LNCaP clone FGC (cell line): ENCODE results near the gene FADS2.

ENCODE experiments used
- DNase-seq: peaks from one replicate; pipeline ENCODE4 v3.0.0-alpha.2; 2011; ENCODE audit warnings: low read depth
- H3K4me3 ChIP-seq: 2 replicates; pipeline ENCODE4 v1.5.1; 2011; ENCODE audit warnings: mild to moderate bottlenecking, low read depth, low read length, control low read depth
- TF ChIP-seq, protein P1 (sequence below): IDR thresholded peaks from 2 replicates; pipeline ENCODE4 v1.5.1; 2012; ENCODE audit warnings: mild to moderate bottlenecking; ENCODE audit not compliant: control insufficient read depth, insufficient read depth; ENCODE audit errors: extremely low read depth

FADS2 gene

DNA sequence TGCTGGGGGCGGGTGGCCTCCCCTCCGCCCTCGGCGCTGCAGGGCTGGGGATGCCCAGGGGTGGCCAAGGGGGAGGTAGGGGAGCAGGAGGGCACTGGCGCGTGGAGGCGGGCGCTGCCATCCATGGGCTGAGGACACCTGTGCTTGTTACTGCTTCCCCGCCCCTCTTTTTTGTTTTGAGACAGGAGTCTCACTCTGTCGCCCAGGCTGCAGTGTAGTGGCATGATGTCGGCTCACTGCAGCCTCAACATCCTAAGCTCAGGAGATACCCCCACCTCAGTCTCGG lies 63.9 kb downstream of the FADS2 start:
- H3K4me3 ChIP-seq: peak overlapping the region; percentile 74
- TF ChIP-seq, protein P1, sequence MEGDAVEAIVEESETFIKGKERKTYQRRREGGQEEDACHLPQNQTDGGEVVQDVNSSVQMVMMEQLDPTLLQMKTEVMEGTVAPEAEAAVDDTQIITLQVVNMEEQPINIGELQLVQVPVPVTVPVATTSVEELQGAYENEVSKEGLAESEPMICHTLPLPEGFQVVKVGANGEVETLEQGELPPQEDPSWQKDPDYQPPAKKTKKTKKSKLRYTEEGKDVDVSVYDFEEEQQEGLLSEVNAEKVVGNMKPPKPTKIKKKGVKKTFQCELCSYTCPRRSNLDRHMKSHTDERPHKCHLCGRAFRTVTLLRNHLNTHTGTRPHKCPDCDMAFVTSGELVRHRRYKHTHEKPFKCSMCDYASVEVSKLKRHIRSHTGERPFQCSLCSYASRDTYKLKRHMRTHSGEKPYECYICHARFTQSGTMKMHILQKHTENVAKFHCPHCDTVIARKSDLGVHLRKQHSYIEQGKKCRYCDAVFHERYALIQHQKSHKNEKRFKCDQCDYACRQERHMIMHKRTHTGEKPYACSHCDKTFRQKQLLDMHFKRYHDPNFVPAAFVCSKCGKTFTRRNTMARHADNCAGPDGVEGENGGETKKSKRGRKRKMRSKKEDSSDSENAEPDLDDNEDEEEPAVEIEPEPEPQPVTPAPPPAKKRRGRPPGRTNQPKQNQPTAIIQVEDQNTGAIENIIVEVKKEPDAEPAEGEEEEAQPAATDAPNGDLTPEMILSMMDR: no peak
- DNase-seq: no peak

- no peak overlapping the region for H3K4me3 ChIP-seq
- TF ChIP-seq, protein P1: no peak
- DNase-seq: no peak
Measured at GRCh38 chr11:61893981-61894380, 65.9 kb downstream of the FADS2 start.

DNA sequence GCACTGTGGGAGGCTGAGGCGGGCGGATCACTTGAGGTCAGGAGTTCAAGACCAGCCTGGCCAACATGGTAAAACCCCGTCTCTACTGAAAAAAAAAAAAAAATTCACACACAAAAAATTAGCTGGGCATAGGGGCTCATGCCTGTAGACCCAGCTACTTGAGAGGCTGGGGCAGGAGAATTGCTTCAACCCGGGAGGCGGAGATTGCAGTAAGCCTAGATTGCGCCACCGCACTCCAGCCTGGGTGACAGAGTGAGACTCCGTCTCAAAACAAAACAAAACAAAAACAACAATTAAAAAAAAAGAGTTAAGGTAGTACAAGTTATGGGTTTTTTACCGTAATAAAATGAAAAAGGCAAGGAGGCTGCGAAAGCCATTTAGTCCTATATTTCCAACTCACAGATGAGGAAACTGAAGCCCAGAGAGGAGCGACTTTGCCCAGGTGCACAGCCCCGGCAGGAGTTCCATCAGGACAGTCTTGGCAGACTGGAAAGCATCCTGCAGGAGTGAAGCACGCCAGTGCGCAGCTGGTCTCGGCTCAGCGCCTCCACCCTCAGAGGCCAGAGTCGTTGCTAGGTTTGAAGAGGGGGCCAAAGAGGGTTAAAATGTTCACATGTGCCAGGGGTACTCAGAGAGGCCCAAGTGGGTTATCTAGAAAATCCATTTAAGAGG lies 67.1 kb downstream of the FADS2 start:
- no peak overlapping the region for H3K4me3 ChIP-seq
- TF ChIP-seq, protein P1: no peak
- no peak for DNase-seq

GRCh38 chr11:61895718-61896059 lies 67.6 kb downstream of the FADS2 start:
- H3K4me3 ChIP-seq: no peak overlapping the region
- TF ChIP-seq, protein P1: no peak
- DNase-seq: no peak

DNA sequence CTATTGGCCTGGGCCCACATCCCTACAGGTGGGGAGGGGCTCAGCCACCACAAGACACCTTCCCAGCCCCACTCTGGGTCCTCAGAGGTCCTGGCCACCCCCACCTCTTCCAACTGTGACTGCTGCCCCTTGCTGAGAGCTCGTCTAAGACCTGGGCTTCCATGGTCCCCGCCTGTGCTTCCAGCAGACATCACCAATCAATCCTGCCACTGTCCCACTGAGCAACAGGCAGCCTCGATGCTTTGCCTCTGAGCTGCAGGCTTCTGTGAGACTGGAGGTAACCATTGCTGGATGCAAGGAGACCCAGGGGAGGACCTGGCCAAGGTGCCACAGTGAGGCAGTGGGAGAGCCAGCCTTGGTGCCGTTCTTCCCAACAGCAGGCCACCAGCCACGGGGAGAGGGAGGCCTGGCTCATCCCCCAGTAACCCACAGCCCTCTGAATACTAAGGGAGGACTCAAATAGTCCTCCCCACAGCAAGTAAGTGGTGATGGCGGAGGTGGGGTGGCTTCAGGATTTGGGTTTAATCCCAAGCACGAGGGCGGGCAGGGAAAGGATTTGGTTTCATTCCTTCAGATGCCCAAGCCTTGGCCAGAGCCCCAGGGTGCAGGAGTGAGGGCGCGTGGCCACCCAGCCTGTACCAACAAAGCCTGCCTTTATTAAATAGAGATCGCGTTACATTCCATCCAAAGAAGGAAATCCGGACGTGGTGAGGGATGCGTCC lies 68.7 kb downstream of the FADS2 start:
- TF ChIP-seq, protein P1: no peak
- no peak overlapping the region for H3K4me3 ChIP-seq
- DNase-seq: no peak

GRCh38 chr11:61897387-61898246 lies 69.5 kb downstream of the FADS2 start:
- TF ChIP-seq, protein P1: peak; percentile 90
- no peak for DNase-seq

GRCh38 chr11:61898247-61898582 lies 70.1 kb downstream of the FADS2 start:
- H3K4me3 ChIP-seq: no peak overlapping the region
- no peak for DNase-seq
- TF ChIP-seq, protein P1: no peak

More at GRCh38 chr11:61897387-61898246, 69.5 kb downstream of the FADS2 start:
- no peak overlapping the region for H3K4me3 ChIP-seq
